Dermis blood vessel endothelial cell (primary cell): ENCODE data around the gene XYLT2. TPM values are rescaled to one million over a fixed set of nuclear protein-coding genes. Genes with fewer than 3 reads are reported as not detected.
"Not testable (repeated sequence)": the region's sequence is repeated elsewhere in the genome, so short reads cannot be mapped to it uniquely, and the experiment has no call there.

Experiments used
- DNase-seq: peaks from one replicate; pipeline ENCODE4 v3.0.0; 2010
- total RNA-seq: library from RNA; depleted of rRNA; stranded (reverse); fragments of >200 nt; gene quantifications from 2 replicates; pipeline ENCODE4 v1.2.3, GENCODE V29; 2014

Gene XYLT2
- total RNA-seq, 1 donor from 2014 or later, result 26.5 TPM

GRCh38 chr17:50397111-50397918 is 51.4 kb downstream of the XYLT2 start, which contains the start of gene LRRC59:
Gene LRRC59 (minus strand): TSS chr17:50397523. CDS start chr17:50397317, 206 bp downstream.
- peak; percentile 91 for DNase-seq

DNA sequence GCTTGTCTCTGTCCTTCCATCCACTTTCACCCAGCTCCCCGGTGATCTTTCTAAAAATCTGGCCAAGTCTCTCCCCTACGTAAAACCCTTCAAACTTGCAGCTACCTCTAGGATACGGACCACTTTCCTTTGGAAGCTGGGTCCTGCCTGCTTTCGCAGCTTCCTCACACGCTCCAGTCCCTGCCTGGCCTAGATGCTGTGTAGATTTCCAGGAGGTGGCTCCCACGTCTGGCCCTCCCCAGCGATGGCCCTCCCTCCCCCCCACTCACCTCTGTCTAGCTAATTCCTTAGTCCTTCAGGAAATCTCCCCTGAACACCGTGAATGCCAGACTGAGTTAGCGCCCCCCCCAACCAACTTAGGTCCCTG is 52.0 kb downstream of the XYLT2 start:
- no peak for DNase-seq

DNA sequence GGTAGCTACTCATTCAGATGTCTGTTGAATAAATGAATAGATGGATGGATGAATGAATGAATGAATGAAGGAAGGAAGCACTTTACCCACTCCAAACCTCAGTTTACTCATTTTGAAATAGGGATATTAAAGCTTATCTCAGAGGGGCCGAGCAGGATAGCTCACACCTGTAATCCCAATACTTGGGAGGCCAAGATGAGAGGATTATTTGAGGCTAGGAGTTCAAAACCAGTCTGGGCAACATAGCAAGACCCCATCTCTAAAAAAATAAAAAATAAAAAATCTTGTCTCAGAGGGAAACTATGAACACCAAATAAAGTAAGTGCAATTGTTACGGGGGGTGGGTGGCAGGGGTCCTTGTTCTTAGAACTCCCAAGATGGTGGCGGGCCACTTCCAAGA is 52.7 kb downstream of the XYLT2 start:
- DNase-seq, result not testable (repeated sequence)

DNA sequence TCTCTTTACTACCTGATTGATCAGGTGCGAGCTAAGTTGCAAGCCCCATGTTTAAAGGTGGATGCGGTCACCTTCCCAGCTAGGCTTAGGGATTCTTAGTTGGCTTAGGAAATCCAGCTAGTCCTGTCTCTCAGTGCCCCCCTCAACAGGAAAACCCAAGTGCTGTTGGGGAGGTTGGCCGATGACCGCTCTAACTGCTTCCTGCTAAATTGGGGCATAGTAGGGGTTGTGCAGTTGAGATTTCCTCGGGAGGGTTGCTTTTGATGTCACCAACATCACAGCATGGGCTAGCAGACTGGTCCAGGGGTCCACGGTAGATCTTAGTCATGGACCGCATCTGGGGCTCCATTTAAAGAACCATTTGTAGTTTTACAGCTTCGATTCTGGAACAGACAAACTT is 53.7 kb downstream of the XYLT2 start:
- not testable (repeated sequence) for DNase-seq

DNA sequence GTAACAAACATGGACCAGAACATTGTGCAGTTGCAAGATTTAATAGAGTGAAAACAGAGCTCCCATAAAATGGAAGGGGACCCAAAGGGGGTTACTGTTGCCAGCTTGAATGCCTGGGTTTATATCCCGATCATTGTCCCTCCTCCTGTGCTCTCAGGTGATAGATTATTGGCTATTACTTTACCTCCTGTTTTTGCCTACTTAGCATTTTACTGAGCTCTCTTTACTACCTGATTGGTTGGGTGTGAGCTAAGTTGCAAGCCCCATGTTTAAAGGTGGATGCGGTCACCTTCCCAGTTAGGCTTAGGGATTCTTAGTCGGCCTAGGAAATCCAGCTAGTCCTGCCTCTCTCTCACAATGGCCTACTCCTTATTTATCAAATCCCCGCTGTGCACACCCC is 59.4 kb downstream of the XYLT2 start:
- DNase-seq, result not testable (repeated sequence)

GRCh38 chr17:50406578-50406977 is 60.7 kb downstream of the XYLT2 start:
- no peak for DNase-seq

GRCh38 chr17:50407921-50408320 is 62.0 kb downstream of the XYLT2 start:
- no peak for DNase-seq

Other genes starting within 250 kb of the XYLT2 start
- gene SAMD14, start 216.0 kb upstream of the XYLT2 start, total RNA-seq, result 5.1 and 5.8 TPM in 2 replicates
- gene PPP1R9B, start 195.4 kb upstream of the XYLT2 start, total RNA-seq, result 35.2 and 45.8 TPM in 2 replicates
- gene SGCA, start 180.1 kb upstream of the XYLT2 start, total RNA-seq, result not detected in 2 replicates
- gene COL1A1, start 144.5 kb upstream of the XYLT2 start, total RNA-seq, result 4.2 and 12.6 TPM in 2 replicates
- 0.17 and 0.19 TPM in 2 replicates for gene TMEM92, start 71.7 kb upstream of the XYLT2 start, total RNA-seq
- 35.4 and 70.3 TPM in 2 replicates for gene MRPL27, start 27.1 kb downstream of the XYLT2 start, total RNA-seq
- 1.0 and 4.6 TPM in 2 replicates for gene EME1, start 27.1 kb downstream of the XYLT2 start, total RNA-seq
- 118 and 227 TPM in 2 replicates for gene LRRC59, start 51.4 kb downstream of the XYLT2 start, total RNA-seq
- 10.1 and 15.5 TPM in 2 replicates for gene ACSF2, start 80.1 kb downstream of the XYLT2 start, total RNA-seq
- gene CHAD, start 122.8 kb downstream of the XYLT2 start, total RNA-seq, result not detected in 2 replicates
- 15.9 and 18.2 TPM in 2 replicates for gene RSAD1, start 132.7 kb downstream of the XYLT2 start, total RNA-seq
- 0.34 and 0.42 TPM in 2 replicates for gene MYCBPAP, start 162.3 kb downstream of the XYLT2 start, total RNA-seq
- gene EPN3, start 186.6 kb downstream of the XYLT2 start, total RNA-seq, result under 0.01 TPM in 1 of 2 replicates, not detected in the other
- 36.8 and 43.6 TPM in 2 replicates for gene SPATA20, start 201.0 kb downstream of the XYLT2 start, total RNA-seq
- not detected in 2 replicates for gene CACNA1G, start 214.6 kb downstream of the XYLT2 start, total RNA-seq